CD14-positive monocyte (primary cell): ENCODE data around the gene LACTB. TPM values are rescaled to one million over a fixed set of nuclear protein-coding genes. Genes with fewer than 3 reads are reported as not detected.

ENCODE experiments used
- DNase-seq, 3 donors: peaks; one replicate each; pipeline ENCODE4 v3.0.0-alpha.2; 2011 to 2022
- H2AFZ ChIP-seq: 2 replicates; pipeline ENCODE4 v1.6.0; 2012; ENCODE audit warnings: mild to moderate bottlenecking, low read depth, low read length, inconsistent platforms; ENCODE audit not compliant: insufficient read depth, poor library complexity, severe bottlenecking
- H3K27ac ChIP-seq, 2 donors: 1 replicate in 1 of 2; 2 replicates in 1 of 2; pipeline ENCODE4 v1.5.1; 2012 to 2013; ENCODE audit warnings: low read length in 2 of 2, control low read depth in 1 of 2, inconsistent platforms in 1 of 2, low read depth in 1 of 2, mild to moderate bottlenecking in 1 of 2
- H3K27me3 ChIP-seq, 2 donors: one replicate each; pipeline versions ENCODE4 v1.6.0 to v1.6.1; 2011 to 2013; ENCODE audit warnings: low read length in 2 of 2; ENCODE audit not compliant: control insufficient read depth in 2 of 2, insufficient read depth in 2 of 2
- H3K36me3 ChIP-seq, 2 donors: replicated peaks in 1 of 2; 1 replicate in 1 of 2; 2 replicates in 1 of 2; pipeline versions ENCODE4 v1.5.1 to v1.6.1; 2012 to 2013; ENCODE audit warnings: low read length in 2 of 2, control low read depth in 1 of 2, inconsistent platforms in 1 of 2, mild to moderate bottlenecking in 1 of 2; ENCODE audit not compliant: insufficient read depth in 2 of 2, control insufficient read depth in 1 of 2
- H3K4me1 ChIP-seq, 2 donors: 1 replicate in 1 of 2; 2 replicates in 1 of 2; pipeline versions ENCODE4 v1.5.1 to v1.6.1; 2012 to 2013; ENCODE audit warnings: low read length in 2 of 2, control low read depth in 1 of 2, inconsistent platforms in 1 of 2, mild to moderate bottlenecking in 1 of 2, moderate library complexity in 1 of 2; ENCODE audit not compliant: insufficient read depth in 2 of 2, control insufficient read depth in 1 of 2
- H3K4me2 ChIP-seq: replicated peaks from 2 replicates; pipeline ENCODE3; 2012; ENCODE audit warnings: low read length, moderate library complexity, mild to moderate bottlenecking; ENCODE audit not compliant: poor library complexity, severe bottlenecking; ENCODE audit errors: extremely low read depth
- H3K4me3 ChIP-seq, 3 experiments: fragments of 200-600 bp in 1 of 3; sonication (generic) in 1 of 3; replicated peaks in 1 of 3; 1 replicate in 2 of 3; 2 replicates in 1 of 3; pipeline ENCODE4 v1.5.1; 2011 to 2013; ENCODE audit warnings: low read length in 3 of 3, mild to moderate bottlenecking in 3 of 3, control low read depth in 2 of 3, low read depth in 2 of 3, inconsistent platforms in 1 of 3, moderate library complexity in 1 of 3
- H3K79me2 ChIP-seq: 2 replicates; pipeline ENCODE4 v1.6.0; 2012; ENCODE audit warnings: mild to moderate bottlenecking, control low read depth, inconsistent platforms, low read length, moderate library complexity; ENCODE audit not compliant: insufficient read depth
- H3K9ac ChIP-seq: 2 replicates; pipeline ENCODE4 v1.6.0; 2017; ENCODE audit warnings: low read length, mild to moderate bottlenecking; ENCODE audit not compliant: insufficient read depth, poor library complexity, severe bottlenecking
- H3K9me3 ChIP-seq, 2 donors: replicated peaks in 1 of 2; 1 replicate in 1 of 2; 2 replicates in 1 of 2; pipeline versions ENCODE4 v1.5.1 to v1.6.1; 2012 to 2013; ENCODE audit warnings: low read length in 2 of 2, control low read depth in 1 of 2; ENCODE audit not compliant: control insufficient read depth in 1 of 2, insufficient read depth in 1 of 2
- H4K20me1 ChIP-seq: 2 replicates; pipeline ENCODE4 v1.6.0; 2012; ENCODE audit warnings: mild to moderate bottlenecking, low read length, control low read depth, moderate library complexity; ENCODE audit not compliant: insufficient read depth
- H3K27ac Mint-ChIP-seq, 7 donors: one replicate each; pipeline ENCODE4 v1.8.0; 2020; ENCODE audit warnings: mild to moderate bottlenecking in 7 of 7, mixed read lengths in 7 of 7, moderate library complexity in 6 of 7, inconsistent platforms in 2 of 7
- H3K27me3 Mint-ChIP-seq, 3 donors: one replicate each; pipeline ENCODE4 v1.8.0; 2021 to 2022; ENCODE audit warnings: low read depth in 3 of 3, mild to moderate bottlenecking in 3 of 3, mixed read lengths in 3 of 3, moderate library complexity in 3 of 3, inconsistent platforms in 1 of 3
- H3K36me3 Mint-ChIP-seq, 2 donors: one replicate each; pipeline ENCODE4 v1.8.0; 2020; ENCODE audit warnings: mixed read lengths in 2 of 2, inconsistent platforms in 1 of 2, mild to moderate bottlenecking in 1 of 2
- H3K4me1 Mint-ChIP-seq: one replicate; pipeline ENCODE4 v1.8.0; 2020; ENCODE audit warnings: mild to moderate bottlenecking, mixed read lengths
- H3K4me3 Mint-ChIP-seq, 2 donors: one replicate each; pipeline ENCODE4 v1.8.0; 2020; ENCODE audit warnings: mild to moderate bottlenecking in 2 of 2, mixed read lengths in 2 of 2, moderate library complexity in 1 of 2
- H3K9me3 Mint-ChIP-seq, 7 donors: one replicate each; pipeline ENCODE4 v1.8.0; 2020 to 2022; ENCODE audit warnings: mixed read lengths in 7 of 7, mild to moderate bottlenecking in 6 of 7, moderate library complexity in 6 of 7, inconsistent platforms in 2 of 7
- CTCF ChIP-seq: fragments of 200-600 bp; IDR thresholded peaks from one replicate; pipeline ENCODE4 v1.8.0; 2022; ENCODE audit warnings: antibody characterized with exemption, mild to moderate bottlenecking
- WGBS: methylation state at CpG from one replicate; pipeline ENCODE4 v1.1.5; 2013; ENCODE audit warnings: missing lambda C conversion rate; ENCODE audit not compliant: insufficient coverage; 5-methylcytosine and 5-hydroxymethylcytosine counted together
- intact Hi-C, 2 donors: fragments of 100-400 bp; cut with micrococcal nuclease; formaldehyde crosslinking; loops; one replicate each; pipeline versions ENCODE4 v1.15.0 to v1.15.1; 2023
- polyA plus RNA-seq, 3 donors: library from polyadenylated mRNA; depleted of rRNA in 1 of 3; unstranded in 2 of 3; stranded (reverse) in 1 of 3; fragments of 300-500 nt in 2 of 3; fragments of >200 nt in 1 of 3; fragmentation: Illumina TruSeq in 2 of 3; gene quantifications; 1 replicate in 2 of 3; 2 replicates in 1 of 3; pipeline ENCODE4 v1.2.3, GENCODE V29; 2012 to 2021

LACTB gene
- polyA plus RNA-seq, 3 donors = 18.5 to 59.3 (median 40.4) TPM

- peaks cover 23 to 71% of the 10 kb centered on the region in 2 donors for H3K36me3 ChIP-seq
- TF ChIP-seq CTCF = no peak
- no peak overlapping the region for H3K27ac ChIP-seq
- peaks cover 0 to 1% (median 0%) of the 10 kb centered on the region in 3 donors for H3K27me3 Mint-ChIP-seq
- peaks cover 9% of the 10 kb centered on the region for H3K4me1 Mint-ChIP-seq
- no peak for DNase-seq
- no peak overlapping the region for H3K4me3 Mint-ChIP-seq
- peaks cover 5 to 7% of the 10 kb centered on the region in 2 donors for H3K4me1 ChIP-seq
- H3K9ac ChIP-seq = no peak overlapping the region
- H3K36me3 Mint-ChIP-seq = peaks cover 50 to 73% of the 10 kb centered on the region in 2 donors
- H3K4me3 ChIP-seq = no peak overlapping the region
- H4K20me1 ChIP-seq = peaks cover 33% of the 10 kb centered on the region
- no peak overlapping the region for H2AFZ ChIP-seq
- H3K27me3 ChIP-seq = no peaks in the 10 kb centered on the region
- H3K9me3 ChIP-seq = no peaks in the 10 kb centered on the region
- H3K4me2 ChIP-seq = no peak overlapping the region
- intact Hi-C loops = no loop called here
- H3K79me2 ChIP-seq = peaks cover 20% of the 10 kb centered on the region
- H3K9me3 Mint-ChIP-seq = peaks cover 0 to 4% (median 0%) of the 10 kb centered on the region in 7 donors
- H3K27ac Mint-ChIP-seq = no peak overlapping the region
- WGBS = no CpG with 5 or more reads among the region's 2 CpGs
Measured at GRCh38 chr15:63140936-63141335, 19.3 kb downstream of the LACTB start.

GRCh38 chr15:63145426-63145825, 23.8 kb downstream of the LACTB start:
- intact Hi-C loops = no loop called here
- no peaks in the 10 kb centered on the region for H3K9me3 ChIP-seq
- Mint-ChIP-seq H3K4me3 (no peak overlapping the region), H3K27me3 (peaks cover 0 to 1% (median 0%) of the 10 kb centered on the region in 3 donors), H3K27ac (no peak overlapping the region), H3K36me3 (peaks cover 48 to 85% of the 10 kb centered on the region in 2 donors), H3K9me3 (peaks cover 0 to 9% (median 0%) of the 10 kb centered on the region in 7 donors), H3K4me1 (peaks cover 4% of the 10 kb centered on the region)
- no peak overlapping the region for H3K4me3 ChIP-seq
- no peak overlapping the region for H3K9ac ChIP-seq
- no peaks in the 10 kb centered on the region for H3K79me2 ChIP-seq
- WGBS = no CpG with 5 or more reads among the region's 2 CpGs
- no peak for DNase-seq
- no peak overlapping the region for H3K4me2 ChIP-seq
- peaks cover 25% of the 10 kb centered on the region for H4K20me1 ChIP-seq
- H3K27ac ChIP-seq = no peak overlapping the region
- H3K4me1 ChIP-seq = no peaks in the 10 kb centered on the region
- no peaks in the 10 kb centered on the region for H3K27me3 ChIP-seq
- no peak overlapping the region for H2AFZ ChIP-seq
- peaks cover 23 to 86% of the 10 kb centered on the region in 2 donors for H3K36me3 ChIP-seq
- TF ChIP-seq CTCF = no peak
